NCI-H2081 (cell line): ENCODE measurements around the gene CACNA1H.

Experiments used
- DNase-seq, 2 experiments: peaks; one replicate each; lab custom pipeline; 2025; lab: John Stamatoyannopoulos, UW

CACNA1H gene

GRCh38 chr16:1143761-1144450 is 9.0 kb upstream of the CACNA1H start:
- DNase-seq, result no peak

- no peak for DNase-seq
These were observed 8.2 kb upstream of the CACNA1H start for GRCh38 chr16:1144476-1145382.

- DNase-seq, result no peak
These were observed 7.4 kb upstream of the CACNA1H start for GRCh38 chr16:1145383-1146100.

GRCh38 chr16:1146409-1146808 is 6.5 kb upstream of the CACNA1H start:
- no peak for DNase-seq

- no peak for DNase-seq
These were observed 5.9 kb upstream of the CACNA1H start for GRCh38 chr16:1147027-1147426.

- DNase-seq, result no peak
These were observed 3.7 kb upstream of the CACNA1H start for GRCh38 chr16:1149101-1149636.

- DNase-seq, result no peak
These were observed 2.4 kb upstream of the CACNA1H start for GRCh38 chr16:1150511-1150982.

GRCh38 chr16:1151424-1152122 is 1.3 kb upstream of the CACNA1H start:
- no peak for DNase-seq

- DNase-seq, result no peak
These were observed 725 bp upstream of the CACNA1H start for GRCh38 chr16:1152123-1152638.

GRCh38 chr16:1153480-1154160 is 714 bp downstream of the CACNA1H start:
- no peak for DNase-seq

GRCh38 chr16:1154291-1154886 is 1.5 kb downstream of the CACNA1H start:
- DNase-seq, result no peak

- no peak for DNase-seq
These were observed 2.0 kb downstream of the CACNA1H start for GRCh38 chr16:1154887-1155331.

- DNase-seq, result no peak
These were observed 2.6 kb downstream of the CACNA1H start for GRCh38 chr16:1155353-1156054.

GRCh38 chr16:1156055-1156982 is 3.4 kb downstream of the CACNA1H start:
- DNase-seq, result no peak

- DNase-seq, result no peak
These were observed 4.2 kb downstream of the CACNA1H start for GRCh38 chr16:1156983-1157638.

GRCh38 chr16:1157639-1158455 is 4.9 kb downstream of the CACNA1H start:
- DNase-seq, result no peak
